Liver (tissue), 3 donors: ENCODE data around the gene PLPPR5.

ENCODE experiments used
- GABPA ChIP-seq, 2 donors: IDR thresholded peaks in 1 of 2; conservative IDR thresholded peaks in 1 of 2; 2 replicates each; pipeline ENCODE4 v1.6.1; 2016; ENCODE audit warnings: antibody characterized with exemption in 2 of 2, mild to moderate bottlenecking in 1 of 2, moderate library complexity in 1 of 2
- JUND ChIP-seq, 2 donors: IDR thresholded peaks; 2 replicates each; pipeline ENCODE4 v1.6.1; 2016; ENCODE audit warnings: antibody characterized with exemption in 2 of 2
- YY1 ChIP-seq: IDR thresholded peaks from 2 replicates; pipeline ENCODE4 v1.6.1; 2016; ENCODE audit warnings: antibody characterized with exemption, mild to moderate bottlenecking
- TF ChIP-seq, protein P1 (sequence below): fragments of 150-350 bp; IDR thresholded peaks from 2 replicates; pipeline ENCODE4 v1.5.1; 2017; ENCODE audit warnings: improper control_type of control experiment, low read depth, low read length; ENCODE audit not compliant: missing input control
- donor health status: healthy.
- donor health status: healthy.

- TF ChIP-seq, protein P1, sequence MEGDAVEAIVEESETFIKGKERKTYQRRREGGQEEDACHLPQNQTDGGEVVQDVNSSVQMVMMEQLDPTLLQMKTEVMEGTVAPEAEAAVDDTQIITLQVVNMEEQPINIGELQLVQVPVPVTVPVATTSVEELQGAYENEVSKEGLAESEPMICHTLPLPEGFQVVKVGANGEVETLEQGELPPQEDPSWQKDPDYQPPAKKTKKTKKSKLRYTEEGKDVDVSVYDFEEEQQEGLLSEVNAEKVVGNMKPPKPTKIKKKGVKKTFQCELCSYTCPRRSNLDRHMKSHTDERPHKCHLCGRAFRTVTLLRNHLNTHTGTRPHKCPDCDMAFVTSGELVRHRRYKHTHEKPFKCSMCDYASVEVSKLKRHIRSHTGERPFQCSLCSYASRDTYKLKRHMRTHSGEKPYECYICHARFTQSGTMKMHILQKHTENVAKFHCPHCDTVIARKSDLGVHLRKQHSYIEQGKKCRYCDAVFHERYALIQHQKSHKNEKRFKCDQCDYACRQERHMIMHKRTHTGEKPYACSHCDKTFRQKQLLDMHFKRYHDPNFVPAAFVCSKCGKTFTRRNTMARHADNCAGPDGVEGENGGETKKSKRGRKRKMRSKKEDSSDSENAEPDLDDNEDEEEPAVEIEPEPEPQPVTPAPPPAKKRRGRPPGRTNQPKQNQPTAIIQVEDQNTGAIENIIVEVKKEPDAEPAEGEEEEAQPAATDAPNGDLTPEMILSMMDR, result no peak
- TF ChIP-seq YY1 (no peak), JUND (IDR thresholded peaks at IDR 0.05) (no peak), GABPA (IDR thresholded peaks at IDR 0.05 in 1 of 2, conservative IDR thresholded peaks at IDR 0.05 in 1 of 2) (no peak)
These were observed 79.7 kb downstream of the PLPPR5 start for GRCh38 chr1:98924977-98925376.
